Tibial artery (tissue), 4 donors: ENCODE data around the gene PLAAT3.
"Not testable (repeated sequence)": the region's sequence is repeated elsewhere in the genome, so short reads cannot be mapped to it uniquely, and the experiment has no call there.

Experiments used
- DNase-seq, 2 donors: peaks; one replicate each; pipeline ENCODE4 v3.0.0-alpha.2; 2019
- H3K27ac ChIP-seq, 2 donors: fragments of 200-600 bp; sonication (generic) in 1 of 2; 1 replicate in 1 of 2; 2 replicates in 1 of 2; pipeline ENCODE4 v1.5.1; 2018 to 2019; ENCODE audit warnings: mild to moderate bottlenecking in 1 of 2
- H3K27me3 ChIP-seq, 2 donors: fragments of 200-600 bp; sonication (generic) in 1 of 2; one replicate each; pipeline versions ENCODE4 v1.5.1 to v1.6.0; 2016 to 2019
- H3K36me3 ChIP-seq, 3 donors: fragments of 200-600 bp; sonication (generic) in 2 of 3; one replicate each; pipeline ENCODE4 v1.5.1; 2016 to 2019; ENCODE audit warnings: mild to moderate bottlenecking in 2 of 3
- H3K4me1 ChIP-seq, 4 donors: fragments of 200-600 bp; sonication (generic) in 2 of 4; 1 replicate in 3 of 4; 2 replicates in 1 of 4; pipeline ENCODE4 v1.5.1; 2016 to 2019
- H3K4me3 ChIP-seq, 2 donors: fragments of 200-600 bp; sonication (generic) in 1 of 2; 1 replicate in 1 of 2; 2 replicates in 1 of 2; pipeline ENCODE4 v1.5.1; 2018 to 2019; ENCODE audit warnings: mild to moderate bottlenecking in 2 of 2
- H3K9me3 ChIP-seq, 3 donors: fragments of 200-600 bp; sonication (generic) in 1 of 3; one replicate each; pipeline ENCODE4 v1.5.1; 2016 to 2019
- CTCF ChIP-seq, 2 experiments: fragments of 200-600 bp in 1 of 2; fragments of 450-650 bp in 1 of 2; IDR thresholded peaks; one replicate each; pipeline ENCODE4 v1.5.1; 2017 to 2019; ENCODE audit warnings: antibody characterized with exemption in 2 of 2, mild to moderate bottlenecking in 1 of 2, moderate library complexity in 1 of 2
- intact Hi-C: fragments of 100-400 bp; cut with DNase I; formaldehyde crosslinking; loops from one replicate; pipeline ENCODE4 v1.15.0; 2023; ENCODE audit warnings: low total_unique reads

Gene PLAAT3

GRCh38 chr11:63641727-63642126 lies 27.5 kb upstream of the PLAAT3 start:
- H3K4me3 ChIP-seq: no peak overlapping the region
- intact Hi-C loops: loop anchor here (10.0 kb wide), 1 partner anchor 93 kb away; no protein-coding TSS in a partner anchor
- H3K27me3 ChIP-seq: no peaks in the 10 kb centered on the region
- no peaks in the 10 kb centered on the region for H3K9me3 ChIP-seq
- no peak overlapping the region for H3K27ac ChIP-seq
- no peak for TF ChIP-seq CTCF (IDR thresholded peaks at IDR 0.05)
- H3K36me3 ChIP-seq: peaks cover 58 to 83% (median 70%) of the 10 kb centered on the region in 3 donors
- DNase-seq: no peak
- H3K4me1 ChIP-seq: no peaks in the 10 kb centered on the region

GRCh38 chr11:63639199-63639832 lies 25.1 kb upstream of the PLAAT3 start:
- DNase-seq: peak in 1 of 2 donors; percentile 28
- Histone ChIP-seq H3K4me3 (no peak overlapping the region), H3K4me1 (no peaks in the 10 kb centered on the region), H3K36me3 (peaks cover 51 to 71% (median 63%) of the 10 kb centered on the region in 3 donors), H3K27me3 (no peaks in the 10 kb centered on the region), H3K9me3 (no peaks in the 10 kb centered on the region), H3K27ac (no peak overlapping the region)
- TF ChIP-seq CTCF (IDR thresholded peaks at IDR 0.05): peak; percentile 40 to 42
- intact Hi-C loops: loop anchor here (5.0 kb wide), 1 partner anchor 162 kb away; no protein-coding TSS in a partner anchor

- intact Hi-C loops: loop anchor here (5.0 kb wide), 1 partner anchor 161 kb away; no protein-coding TSS in a partner anchor
- not testable (repeated sequence) for H3K9me3 ChIP-seq, H3K27ac ChIP-seq, DNase-seq, H3K4me1 ChIP-seq, H3K4me3 ChIP-seq, H3K27me3 ChIP-seq
- peaks cover 47 to 71% (median 57%) of the 10 kb centered on the region in 3 donors for H3K36me3 ChIP-seq
Measured at GRCh38 chr11:63638436-63638835, 24.2 kb upstream of the PLAAT3 start.

GRCh38 chr11:63635762-63636465 lies 21.7 kb upstream of the PLAAT3 start:
- intact Hi-C loops: loop anchor here (5.0 kb wide), 1 partner anchor 159 kb away; no protein-coding TSS in a partner anchor
- Histone ChIP-seq H3K27me3 (no peaks in the 10 kb centered on the region), H3K9me3 (no peaks in the 10 kb centered on the region), H3K36me3 (peaks cover 52 to 71% (median 53%) of the 10 kb centered on the region in 3 donors), H3K27ac (no peak overlapping the region), H3K4me1 (no peaks in the 10 kb centered on the region), H3K4me3 (no peak overlapping the region)
- TF ChIP-seq CTCF (IDR thresholded peaks at IDR 0.05): peak; percentile 68 to 76
- peak in 1 of 2 donors; percentile 49 for DNase-seq

GRCh38 chr11:63629426-63629825 lies 15.2 kb upstream of the PLAAT3 start:
- Histone ChIP-seq H3K4me3 (no peak overlapping the region), H3K9me3 (no peaks in the 10 kb centered on the region), H3K4me1 (no peaks in the 10 kb centered on the region), H3K27ac (no peak overlapping the region), H3K36me3 (peaks cover 49 to 65% (median 59%) of the 10 kb centered on the region in 3 donors), H3K27me3 (no peaks in the 10 kb centered on the region)
- intact Hi-C loops: no loop called here
- DNase-seq: no peak
- no peak for TF ChIP-seq CTCF (IDR thresholded peaks at IDR 0.05)
